ENCODE results near the gene MAML2. TPM values are rescaled to one million over a fixed set of nuclear protein-coding genes. Genes with fewer than 3 reads are reported as not detected.

Gene MAML2
- total RNA-seq, 4 donors from 2014 or later: 34.2 to 49.8 (median 44.4) TPM

DNA sequence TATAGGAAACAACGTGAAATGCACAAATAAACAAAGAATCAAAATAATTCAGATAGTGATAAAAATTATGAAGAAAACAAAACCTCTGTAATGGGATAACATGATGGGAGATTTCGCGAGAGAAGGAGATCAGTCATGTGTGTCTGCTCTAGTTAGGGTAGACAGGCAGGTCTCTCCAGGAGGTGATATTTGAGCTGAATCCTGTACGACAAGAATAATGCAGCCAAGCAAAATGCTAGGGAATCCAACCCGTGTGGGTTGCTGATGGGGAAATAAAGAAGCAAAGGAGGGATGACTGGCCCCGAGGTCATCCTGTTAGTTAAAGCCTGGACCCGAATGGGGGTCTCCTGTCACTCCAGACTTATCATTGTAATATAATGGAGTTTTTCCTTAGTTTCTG lies 16.0 kb downstream of the MAML2 start:
- ATAC-seq (ENCODE audit: low FRiP score): no peak
- TF ChIP-seq, protein P1, sequence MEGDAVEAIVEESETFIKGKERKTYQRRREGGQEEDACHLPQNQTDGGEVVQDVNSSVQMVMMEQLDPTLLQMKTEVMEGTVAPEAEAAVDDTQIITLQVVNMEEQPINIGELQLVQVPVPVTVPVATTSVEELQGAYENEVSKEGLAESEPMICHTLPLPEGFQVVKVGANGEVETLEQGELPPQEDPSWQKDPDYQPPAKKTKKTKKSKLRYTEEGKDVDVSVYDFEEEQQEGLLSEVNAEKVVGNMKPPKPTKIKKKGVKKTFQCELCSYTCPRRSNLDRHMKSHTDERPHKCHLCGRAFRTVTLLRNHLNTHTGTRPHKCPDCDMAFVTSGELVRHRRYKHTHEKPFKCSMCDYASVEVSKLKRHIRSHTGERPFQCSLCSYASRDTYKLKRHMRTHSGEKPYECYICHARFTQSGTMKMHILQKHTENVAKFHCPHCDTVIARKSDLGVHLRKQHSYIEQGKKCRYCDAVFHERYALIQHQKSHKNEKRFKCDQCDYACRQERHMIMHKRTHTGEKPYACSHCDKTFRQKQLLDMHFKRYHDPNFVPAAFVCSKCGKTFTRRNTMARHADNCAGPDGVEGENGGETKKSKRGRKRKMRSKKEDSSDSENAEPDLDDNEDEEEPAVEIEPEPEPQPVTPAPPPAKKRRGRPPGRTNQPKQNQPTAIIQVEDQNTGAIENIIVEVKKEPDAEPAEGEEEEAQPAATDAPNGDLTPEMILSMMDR (IDR thresholded peaks at IDR 0.05): no peak
- no peak for DNase-seq (ENCODE audit: low spot score)

DNA sequence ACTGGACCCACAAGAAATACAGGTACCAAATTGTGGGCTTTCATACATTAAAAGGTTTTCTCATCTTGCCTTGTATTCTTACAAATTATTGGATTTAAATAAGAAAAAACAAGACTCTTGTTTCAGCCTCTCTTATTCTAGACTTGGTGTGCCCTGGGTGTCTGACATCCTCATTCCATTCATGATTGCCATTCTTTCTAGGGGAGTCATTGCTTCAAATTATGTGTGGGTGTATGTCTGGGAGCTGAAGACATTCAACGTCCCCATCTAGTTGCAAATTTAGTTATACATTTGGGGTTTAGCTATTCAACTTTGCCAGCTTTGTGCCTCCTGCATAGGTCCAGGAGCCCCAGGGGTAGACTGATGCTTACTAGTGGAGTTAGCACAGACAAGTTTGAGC lies 18.1 kb downstream of the MAML2 start:
- DNase-seq (ENCODE audit: low spot score) (no peak), ATAC-seq (ENCODE audit: low FRiP score) (peak; percentile 29)
- TF ChIP-seq, protein P1 (IDR thresholded peaks at IDR 0.05): no peak

DNA sequence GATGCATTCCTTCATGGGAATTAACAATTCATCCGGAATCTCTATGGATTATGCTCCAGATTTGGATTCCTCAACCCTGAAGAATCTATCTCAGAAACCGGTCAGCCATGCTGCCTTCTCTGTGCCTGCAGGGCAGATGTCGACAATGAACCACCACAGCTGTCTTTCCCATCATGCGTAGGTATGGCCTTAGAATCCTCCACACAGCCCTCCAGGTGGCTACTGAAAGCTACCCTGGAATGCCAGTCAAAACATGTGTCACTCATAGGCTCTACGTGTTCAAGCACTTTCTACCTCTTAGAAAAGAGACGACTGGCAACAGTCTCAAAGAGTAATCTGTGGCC lies 19.4 kb downstream of the MAML2 start:
- ATAC-seq (ENCODE audit: low FRiP score) (no peak), DNase-seq (ENCODE audit: low spot score) (no peak)
- TF ChIP-seq, protein P1 (IDR thresholded peaks at IDR 0.05): no peak

DNA sequence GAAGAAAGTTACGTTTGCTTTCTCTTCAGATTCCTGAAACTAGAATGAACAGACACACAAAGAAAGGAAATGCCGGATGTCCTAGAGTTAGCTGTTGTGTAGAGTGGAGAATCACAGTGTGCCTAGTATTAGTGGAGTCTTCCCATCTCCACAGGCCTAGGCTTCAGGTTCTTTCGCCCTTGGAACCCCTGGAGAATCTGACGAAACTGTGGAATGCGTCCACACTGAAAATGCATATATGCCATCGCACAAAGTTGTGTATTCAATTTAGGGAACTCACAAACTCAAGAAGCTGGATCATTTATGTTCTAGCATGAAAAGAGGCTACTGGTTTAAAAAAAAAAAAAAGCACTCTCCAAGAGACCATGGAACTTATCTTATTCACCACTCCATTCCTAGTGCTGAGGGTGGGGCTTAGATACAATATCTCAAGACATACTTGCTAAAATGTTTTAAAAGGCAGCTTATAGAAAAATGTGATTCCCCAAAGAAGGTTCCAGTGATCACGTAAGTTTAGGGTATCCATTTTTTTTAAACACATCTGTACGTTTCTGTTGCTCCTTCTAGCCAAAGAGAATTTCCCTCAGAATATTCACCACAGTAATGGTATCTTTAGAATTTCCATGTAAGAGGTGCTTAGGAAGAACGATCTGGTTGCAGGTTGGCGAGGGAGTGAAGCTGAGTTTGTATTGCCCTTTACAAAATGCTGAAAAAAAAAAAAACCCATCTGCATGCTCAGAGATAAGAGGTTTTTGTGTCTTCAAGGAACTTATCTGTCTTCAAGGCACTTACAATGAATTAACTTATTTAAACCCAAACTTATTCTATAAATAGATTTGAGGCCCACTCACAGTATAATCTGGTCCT lies 20.0 kb downstream of the MAML2 start:
- TF ChIP-seq, protein P1 (IDR thresholded peaks at IDR 0.05): no peak
- ATAC-seq (ENCODE audit: low FRiP score) (no peak), DNase-seq (ENCODE audit: low spot score) (no peak)

DNA sequence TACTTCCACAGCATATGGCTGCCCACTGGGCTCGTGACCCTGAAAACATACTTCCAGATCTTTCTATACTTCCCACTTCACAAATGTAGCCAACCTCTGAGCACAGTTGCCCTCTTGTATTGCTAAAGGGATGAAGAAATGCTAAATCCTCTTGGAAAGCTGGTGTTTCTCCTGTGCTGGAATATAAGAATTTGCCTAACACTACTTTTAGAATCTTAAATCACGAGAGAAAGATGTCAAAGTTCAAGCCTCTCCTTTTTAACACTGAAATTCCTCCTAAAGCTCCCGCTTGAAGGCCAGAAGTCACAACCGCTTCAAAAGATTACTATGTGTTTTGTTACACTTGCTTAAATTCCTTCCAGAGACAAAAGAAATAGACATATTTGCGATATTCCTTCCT lies 21.9 kb downstream of the MAML2 start:
- DNase-seq (ENCODE audit: low spot score) (no peak), ATAC-seq (ENCODE audit: low FRiP score) (no peak)
- TF ChIP-seq, protein P1 (IDR thresholded peaks at IDR 0.05): no peak

DNA sequence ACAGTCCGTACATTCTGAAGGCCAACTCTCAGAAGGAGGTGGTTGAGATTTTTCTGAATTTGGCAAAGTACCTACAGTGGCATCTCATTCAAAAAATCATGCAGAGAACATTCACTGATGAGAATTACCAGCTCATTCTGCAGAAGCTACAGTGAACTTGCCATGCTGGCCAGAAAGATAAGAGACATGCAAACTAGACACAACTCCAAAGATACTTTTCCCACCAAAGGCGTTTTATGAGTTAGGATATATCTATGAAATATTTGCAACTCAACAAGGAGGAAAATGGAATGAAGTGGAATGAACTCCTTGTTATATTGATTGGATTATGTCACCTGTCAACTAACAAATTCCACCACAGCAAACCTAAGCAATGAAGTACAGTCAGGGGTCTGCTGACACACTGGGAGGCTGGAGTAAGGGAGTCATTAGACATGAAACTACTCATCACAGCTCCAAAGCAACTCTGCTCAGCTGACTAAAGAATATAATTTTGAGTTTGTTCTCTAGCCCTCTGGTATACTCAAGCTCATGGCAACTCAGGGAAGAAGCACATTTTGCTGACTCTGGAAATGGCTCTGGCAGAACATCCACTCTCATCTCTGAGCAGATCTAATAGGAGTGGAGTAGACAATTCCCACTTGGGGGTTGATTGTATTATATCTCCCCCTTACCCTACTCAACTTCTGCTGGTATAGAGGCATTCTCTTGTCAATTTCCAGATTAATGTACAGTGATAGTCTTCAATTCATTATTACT lies 22.9 kb downstream of the MAML2 start:
- TF ChIP-seq, protein P1 (IDR thresholded peaks at IDR 0.05): no peak
- DNase-seq (ENCODE audit: low spot score) (no peak), ATAC-seq (ENCODE audit: low FRiP score) (no peak)

All from omental fat pad (tissue), 4 donors.